ENCODE results near the gene SCART1.
"Not testable (repeated sequence)": the region's sequence is repeated elsewhere in the genome, so short reads cannot be mapped to it uniquely, and the experiment has no call there.

DNA sequence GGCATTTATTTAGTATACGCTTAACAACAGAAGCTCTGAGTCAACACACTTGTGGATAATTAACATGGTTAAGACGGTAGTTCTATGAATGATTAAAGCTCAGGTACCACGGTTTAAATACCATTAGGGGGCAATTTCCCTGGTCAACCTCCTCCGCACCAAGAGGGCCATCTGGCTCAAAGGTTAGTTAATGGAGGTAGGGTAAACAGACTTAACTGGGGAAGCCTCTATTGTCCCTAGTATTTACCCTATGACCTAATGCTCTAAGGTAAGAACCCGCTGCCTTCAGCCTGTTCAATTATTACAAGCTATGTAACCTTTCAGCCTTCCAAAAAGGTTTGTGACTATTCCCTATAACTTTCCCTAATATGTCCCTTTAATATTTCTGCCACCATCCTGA is 64.8 kb downstream of the SCART1 start:
- TF ChIP-seq POLR2A (IDR thresholded peaks at IDR 0.05) = not testable (repeated sequence)
- TF ChIP-seq, protein P1, sequence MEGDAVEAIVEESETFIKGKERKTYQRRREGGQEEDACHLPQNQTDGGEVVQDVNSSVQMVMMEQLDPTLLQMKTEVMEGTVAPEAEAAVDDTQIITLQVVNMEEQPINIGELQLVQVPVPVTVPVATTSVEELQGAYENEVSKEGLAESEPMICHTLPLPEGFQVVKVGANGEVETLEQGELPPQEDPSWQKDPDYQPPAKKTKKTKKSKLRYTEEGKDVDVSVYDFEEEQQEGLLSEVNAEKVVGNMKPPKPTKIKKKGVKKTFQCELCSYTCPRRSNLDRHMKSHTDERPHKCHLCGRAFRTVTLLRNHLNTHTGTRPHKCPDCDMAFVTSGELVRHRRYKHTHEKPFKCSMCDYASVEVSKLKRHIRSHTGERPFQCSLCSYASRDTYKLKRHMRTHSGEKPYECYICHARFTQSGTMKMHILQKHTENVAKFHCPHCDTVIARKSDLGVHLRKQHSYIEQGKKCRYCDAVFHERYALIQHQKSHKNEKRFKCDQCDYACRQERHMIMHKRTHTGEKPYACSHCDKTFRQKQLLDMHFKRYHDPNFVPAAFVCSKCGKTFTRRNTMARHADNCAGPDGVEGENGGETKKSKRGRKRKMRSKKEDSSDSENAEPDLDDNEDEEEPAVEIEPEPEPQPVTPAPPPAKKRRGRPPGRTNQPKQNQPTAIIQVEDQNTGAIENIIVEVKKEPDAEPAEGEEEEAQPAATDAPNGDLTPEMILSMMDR (IDR thresholded peaks at IDR 0.05) = not testable (repeated sequence)

Measured in uterus (tissue), 2 donors.